Measurements from ENCODE around the gene CCDC149.

Gene CCDC149

DNA sequence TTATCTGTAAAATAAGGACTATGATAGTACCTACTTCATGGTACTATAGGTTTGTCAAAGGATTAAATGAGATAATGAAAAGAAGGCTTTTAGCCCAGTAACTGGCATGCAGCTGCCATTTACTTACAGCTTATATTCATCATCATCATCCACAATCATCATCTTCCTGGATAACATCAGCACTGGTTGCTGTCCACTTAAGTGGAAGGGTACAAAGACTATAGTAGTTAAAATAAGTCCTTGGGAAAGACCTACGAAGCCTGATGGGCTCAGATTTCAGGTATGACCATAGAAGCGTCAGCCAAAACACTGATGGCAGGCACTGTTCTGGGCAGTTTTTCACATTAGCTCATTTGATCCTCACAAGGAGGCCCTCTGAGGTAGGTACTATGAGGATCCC lies 20.6 kb downstream of the CCDC149 start:
- no peak overlapping the region for H3K4me3 ChIP-seq (ENCODE audit: low read depth, low read length)
- TF ChIP-seq CTCF (IDR thresholded peaks at IDR 0.05; ENCODE audit: borderline replicate concordance, insufficient read depth, low read depth, low read length) = no peak

- no peak overlapping the region for H3K4me3 ChIP-seq (ENCODE audit: low read depth, low read length)
- TF ChIP-seq CTCF (IDR thresholded peaks at IDR 0.05; ENCODE audit: borderline replicate concordance, insufficient read depth, low read depth, low read length) = no peak
These were observed 22.2 kb downstream of the CCDC149 start for GRCh38 chr4:24890561-24891126.

GRCh38 chr4:24889991-24890390 lies 22.9 kb downstream of the CCDC149 start:
- no peak for TF ChIP-seq CTCF (IDR thresholded peaks at IDR 0.05; ENCODE audit: borderline replicate concordance, insufficient read depth, low read depth, low read length)
- no peak overlapping the region for H3K4me3 ChIP-seq (ENCODE audit: low read depth, low read length)

DNA sequence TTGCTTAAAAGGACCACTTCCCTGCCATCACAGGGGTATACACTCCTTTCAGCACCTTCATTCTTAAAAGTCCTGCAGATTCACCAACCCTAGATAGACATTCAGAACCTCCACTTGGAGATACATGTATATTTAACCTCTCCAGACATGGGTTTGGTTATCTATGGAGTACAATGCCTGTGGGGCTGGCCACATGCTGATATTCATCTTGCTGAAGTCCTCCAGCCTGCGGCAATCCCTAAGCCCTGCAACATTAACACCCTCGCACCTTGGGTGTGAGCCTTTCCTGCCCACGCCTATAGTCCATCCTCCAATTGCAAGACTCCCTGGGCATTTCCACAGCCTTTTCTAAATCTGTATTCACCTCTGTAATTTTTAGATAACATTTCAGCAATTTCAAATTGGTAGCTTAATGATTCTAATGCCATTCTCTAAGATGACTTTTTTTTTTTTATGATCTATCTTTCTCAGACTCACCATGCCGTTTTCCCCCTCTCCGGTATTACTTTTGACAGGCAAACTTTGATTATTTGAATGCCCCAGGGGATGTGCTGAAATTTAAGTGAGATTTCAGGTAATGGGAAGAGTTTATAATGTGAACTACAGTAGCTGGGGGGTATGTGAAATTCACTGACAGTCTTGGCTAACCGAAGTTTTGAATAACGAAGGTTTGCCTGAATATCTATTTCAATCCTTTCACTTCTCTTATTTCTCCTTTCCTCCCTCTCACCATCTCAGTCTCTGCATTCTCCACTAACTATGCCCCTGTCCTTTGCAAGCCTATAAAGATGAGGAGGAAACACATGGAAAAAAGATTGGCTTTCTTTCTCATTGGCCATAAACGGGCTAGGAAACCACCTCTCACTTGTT lies 24.1 kb downstream of the CCDC149 start:
- no peak for TF ChIP-seq CTCF (IDR thresholded peaks at IDR 0.05; ENCODE audit: borderline replicate concordance, insufficient read depth, low read depth, low read length)
- H3K4me3 ChIP-seq (ENCODE audit: low read depth, low read length) = no peak overlapping the region

GRCh38 chr4:24887881-24888430 lies 24.9 kb downstream of the CCDC149 start:
- TF ChIP-seq CTCF (IDR thresholded peaks at IDR 0.05; ENCODE audit: borderline replicate concordance, insufficient read depth, low read depth, low read length) = no peak

DNA sequence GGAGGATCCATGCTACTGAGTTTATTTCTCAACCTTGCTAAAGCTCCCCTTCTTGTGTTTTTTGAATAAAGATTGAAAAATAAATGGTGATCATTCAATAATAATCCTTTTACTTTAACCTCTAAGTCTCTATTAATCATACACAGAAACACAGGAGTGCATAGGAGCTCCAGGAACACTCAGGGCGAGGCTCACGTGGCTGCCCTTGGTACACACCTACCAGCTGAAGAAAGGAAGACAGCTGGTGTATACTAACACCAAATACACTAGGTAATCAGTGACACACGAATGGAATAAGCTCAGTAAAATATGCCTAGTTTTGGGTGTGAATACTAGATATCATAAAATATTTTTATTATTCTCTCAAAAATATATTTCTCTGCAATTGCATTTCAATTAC lies 26.2 kb downstream of the CCDC149 start:
- TF ChIP-seq CTCF (IDR thresholded peaks at IDR 0.05; ENCODE audit: borderline replicate concordance, insufficient read depth, low read depth, low read length) = no peak
- no peak overlapping the region for H3K4me3 ChIP-seq (ENCODE audit: low read depth, low read length)

More at GRCh38 chr4:24887881-24888430, 24.9 kb downstream of the CCDC149 start:
- no peak overlapping the region for H3K4me3 ChIP-seq (ENCODE audit: low read depth, low read length)
